ENCODE measurements around the gene GRSF1.

DNA sequence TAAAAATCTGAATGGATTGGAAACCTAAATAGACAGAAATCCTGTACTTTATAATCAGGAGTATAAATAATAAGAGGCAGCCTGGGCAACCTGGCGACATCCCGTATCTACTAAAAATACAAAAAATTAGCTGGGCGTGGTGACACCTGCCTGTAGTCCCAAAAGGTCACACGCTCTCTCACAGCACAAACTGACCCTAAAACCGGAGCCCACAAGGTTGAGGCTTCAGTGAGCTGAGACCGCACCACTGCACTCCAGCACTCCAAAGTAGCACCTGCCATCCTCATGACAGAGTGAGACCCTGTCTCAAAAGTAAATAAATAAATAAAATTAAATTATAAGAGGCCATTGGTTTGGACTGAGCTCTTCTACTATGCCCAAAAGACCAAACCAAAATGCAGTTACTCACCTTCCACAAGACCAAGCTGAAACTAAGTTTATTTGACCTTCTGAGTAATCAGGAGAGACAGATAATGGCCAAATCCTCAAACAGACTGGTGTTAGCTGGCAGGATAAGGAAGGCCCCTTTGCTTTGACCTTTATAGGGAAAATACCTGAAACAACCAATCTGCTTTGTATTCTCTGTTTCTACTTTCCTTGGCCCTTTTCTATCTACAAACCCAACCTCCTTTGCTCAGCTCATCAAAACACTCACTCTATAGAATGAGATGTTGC, 3.2 kb upstream of the GRSF1 start:
- TF ChIP-seq, protein P1, sequence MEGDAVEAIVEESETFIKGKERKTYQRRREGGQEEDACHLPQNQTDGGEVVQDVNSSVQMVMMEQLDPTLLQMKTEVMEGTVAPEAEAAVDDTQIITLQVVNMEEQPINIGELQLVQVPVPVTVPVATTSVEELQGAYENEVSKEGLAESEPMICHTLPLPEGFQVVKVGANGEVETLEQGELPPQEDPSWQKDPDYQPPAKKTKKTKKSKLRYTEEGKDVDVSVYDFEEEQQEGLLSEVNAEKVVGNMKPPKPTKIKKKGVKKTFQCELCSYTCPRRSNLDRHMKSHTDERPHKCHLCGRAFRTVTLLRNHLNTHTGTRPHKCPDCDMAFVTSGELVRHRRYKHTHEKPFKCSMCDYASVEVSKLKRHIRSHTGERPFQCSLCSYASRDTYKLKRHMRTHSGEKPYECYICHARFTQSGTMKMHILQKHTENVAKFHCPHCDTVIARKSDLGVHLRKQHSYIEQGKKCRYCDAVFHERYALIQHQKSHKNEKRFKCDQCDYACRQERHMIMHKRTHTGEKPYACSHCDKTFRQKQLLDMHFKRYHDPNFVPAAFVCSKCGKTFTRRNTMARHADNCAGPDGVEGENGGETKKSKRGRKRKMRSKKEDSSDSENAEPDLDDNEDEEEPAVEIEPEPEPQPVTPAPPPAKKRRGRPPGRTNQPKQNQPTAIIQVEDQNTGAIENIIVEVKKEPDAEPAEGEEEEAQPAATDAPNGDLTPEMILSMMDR (IDR thresholded peaks at IDR 0.05): no peak
- TF ChIP-seq POLR2A (IDR thresholded peaks at IDR 0.05; ENCODE audit: low read depth) (no peak), EP300 (IDR thresholded peaks at IDR 0.05) (no peak), POLR2AphosphoS5 (IDR thresholded peaks at IDR 0.05) (no peak)

All from esophagus muscularis mucosa (tissue), 4 donors.